ENCODE results near the gene IDH3B.

IDH3B gene

DNA sequence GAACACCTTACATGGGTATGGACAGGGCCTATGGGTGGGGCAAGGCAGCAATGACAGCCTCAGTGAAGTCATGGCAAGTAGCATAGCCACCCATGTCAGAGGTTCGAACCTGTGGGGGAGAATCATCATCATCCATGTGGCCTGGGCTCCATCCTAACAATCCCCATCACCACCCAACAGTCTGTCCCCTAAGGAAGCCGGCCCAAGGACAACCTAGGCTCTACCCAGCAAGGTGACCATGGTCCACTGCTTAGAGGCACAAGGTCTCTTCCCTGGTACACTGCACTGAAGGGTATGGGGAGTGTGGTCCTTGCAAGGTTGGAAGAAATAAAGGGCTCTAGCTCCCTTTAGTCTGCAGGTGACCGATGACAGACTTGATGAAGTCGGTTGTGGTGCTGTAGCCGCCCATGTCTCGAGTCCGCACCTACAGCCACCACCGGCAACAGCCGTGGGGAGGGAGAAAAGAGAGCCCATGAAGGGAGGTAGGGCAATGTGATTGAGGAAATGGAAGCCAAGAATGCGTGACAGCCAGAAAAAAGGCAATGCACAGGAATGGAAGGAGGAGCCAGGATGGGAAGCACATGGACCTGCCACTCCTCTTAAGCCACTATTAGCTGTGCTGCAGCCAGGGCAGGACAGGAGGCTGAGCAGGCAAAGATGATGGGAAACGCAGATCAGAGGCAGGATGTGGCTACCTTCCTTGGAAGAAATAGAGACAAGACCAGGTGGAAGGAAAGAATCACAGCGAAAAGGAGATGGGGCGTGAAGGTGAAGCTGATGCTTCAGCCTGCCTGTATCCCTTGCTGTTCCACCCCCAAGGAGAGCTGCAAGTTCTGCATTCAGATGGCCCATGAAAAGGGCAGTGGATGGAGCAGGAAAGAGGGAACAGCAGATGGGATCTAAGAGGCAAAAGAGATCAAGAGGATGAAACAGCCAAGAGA lies 5.3 kb downstream of the IDH3B start:
- Histone ChIP-seq H3K36me3 (ENCODE audit: control insufficient read depth, insufficient read depth, low read length) (no peaks in the 10 kb centered on the region), H3K27me3 (ENCODE audit: control insufficient read depth, insufficient read depth, low read length) (no peaks in the 10 kb centered on the region), H3K9ac (no peak overlapping the region), H3K9me3 (ENCODE audit: control insufficient read depth, low read length) (no peaks in the 10 kb centered on the region), H3K79me2 (peaks cover 10% of the 10 kb centered on the region), H3K27ac (no peak overlapping the region), H3K4me2 (ENCODE audit: low read length) (no peak overlapping the region), H3K4me3 (ENCODE audit: low read depth, low read length) (no peak overlapping the region), H3K4me1 (peaks cover 1% of the 10 kb centered on the region), H2AFZ (no peak overlapping the region)
- TF ChIP-seq, protein P1, sequence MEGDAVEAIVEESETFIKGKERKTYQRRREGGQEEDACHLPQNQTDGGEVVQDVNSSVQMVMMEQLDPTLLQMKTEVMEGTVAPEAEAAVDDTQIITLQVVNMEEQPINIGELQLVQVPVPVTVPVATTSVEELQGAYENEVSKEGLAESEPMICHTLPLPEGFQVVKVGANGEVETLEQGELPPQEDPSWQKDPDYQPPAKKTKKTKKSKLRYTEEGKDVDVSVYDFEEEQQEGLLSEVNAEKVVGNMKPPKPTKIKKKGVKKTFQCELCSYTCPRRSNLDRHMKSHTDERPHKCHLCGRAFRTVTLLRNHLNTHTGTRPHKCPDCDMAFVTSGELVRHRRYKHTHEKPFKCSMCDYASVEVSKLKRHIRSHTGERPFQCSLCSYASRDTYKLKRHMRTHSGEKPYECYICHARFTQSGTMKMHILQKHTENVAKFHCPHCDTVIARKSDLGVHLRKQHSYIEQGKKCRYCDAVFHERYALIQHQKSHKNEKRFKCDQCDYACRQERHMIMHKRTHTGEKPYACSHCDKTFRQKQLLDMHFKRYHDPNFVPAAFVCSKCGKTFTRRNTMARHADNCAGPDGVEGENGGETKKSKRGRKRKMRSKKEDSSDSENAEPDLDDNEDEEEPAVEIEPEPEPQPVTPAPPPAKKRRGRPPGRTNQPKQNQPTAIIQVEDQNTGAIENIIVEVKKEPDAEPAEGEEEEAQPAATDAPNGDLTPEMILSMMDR (IDR thresholded peaks at IDR 0.05), result no peak

DNA sequence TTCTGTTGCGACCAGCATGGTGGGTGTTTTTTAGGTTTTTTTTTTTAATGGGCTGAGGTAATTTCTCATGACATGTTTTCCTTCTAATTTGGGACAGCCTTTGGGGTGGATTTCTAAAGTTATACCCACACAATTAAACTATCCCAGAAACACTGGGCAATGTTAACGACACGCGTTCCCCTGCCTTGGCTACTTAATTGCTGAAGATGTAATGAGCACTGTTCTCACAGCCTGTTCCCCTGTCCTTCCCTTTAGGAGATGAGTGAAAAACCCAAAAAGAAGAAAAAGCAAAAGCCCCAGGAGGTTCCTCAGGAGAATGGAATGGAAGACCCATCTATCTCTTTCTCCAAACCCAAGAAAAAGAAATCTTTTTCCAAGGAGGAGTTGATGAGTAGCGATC lies 6.3 kb downstream of the IDH3B start:
- Histone ChIP-seq H3K9ac (no peak overlapping the region), H3K36me3 (ENCODE audit: control insufficient read depth, insufficient read depth, low read length) (no peaks in the 10 kb centered on the region), H3K27ac (no peak overlapping the region), H3K9me3 (ENCODE audit: control insufficient read depth, low read length) (no peaks in the 10 kb centered on the region), H3K4me1 (peaks cover 3% of the 10 kb centered on the region), H2AFZ (no peak overlapping the region), H3K27me3 (ENCODE audit: control insufficient read depth, insufficient read depth, low read length) (no peaks in the 10 kb centered on the region), H3K4me2 (ENCODE audit: low read length) (no peak overlapping the region), H3K4me3 (ENCODE audit: low read depth, low read length) (no peak overlapping the region), H3K79me2 (peaks cover 10% of the 10 kb centered on the region)
- TF ChIP-seq, protein P1 (IDR thresholded peaks at IDR 0.05), result no peak

DNA sequence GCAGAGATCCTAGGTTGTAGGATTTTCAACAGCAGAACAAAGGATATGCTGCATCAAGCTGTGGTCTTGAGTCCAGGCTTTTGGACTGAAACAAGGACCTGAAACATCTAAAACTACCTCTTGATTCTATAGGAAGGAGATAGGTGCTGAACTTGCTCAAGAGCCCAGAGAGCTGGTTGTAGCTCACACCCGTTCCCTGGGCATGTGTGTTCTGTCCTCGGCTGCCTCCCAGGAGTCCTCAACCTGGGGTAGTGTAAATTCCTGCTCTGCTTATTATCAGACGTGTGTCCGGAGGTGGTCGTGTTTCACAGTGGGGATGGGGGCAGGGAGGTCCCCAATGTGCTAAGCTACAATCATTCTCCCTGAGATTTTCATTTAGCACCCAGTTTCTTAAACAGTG lies 6.8 kb downstream of the IDH3B start:
- TF ChIP-seq, protein P1 (IDR thresholded peaks at IDR 0.05), result no peak
- Histone ChIP-seq H3K79me2 (peaks cover 12% of the 10 kb centered on the region), H3K36me3 (ENCODE audit: control insufficient read depth, insufficient read depth, low read length) (no peaks in the 10 kb centered on the region), H3K4me1 (peaks cover 3% of the 10 kb centered on the region), H3K4me2 (ENCODE audit: low read length) (no peak overlapping the region), H3K27ac (no peak overlapping the region), H3K4me3 (ENCODE audit: low read depth, low read length) (no peak overlapping the region), H2AFZ (no peak overlapping the region), H3K27me3 (ENCODE audit: control insufficient read depth, insufficient read depth, low read length) (no peaks in the 10 kb centered on the region), H3K9ac (no peak overlapping the region), H3K9me3 (ENCODE audit: control insufficient read depth, low read length) (no peaks in the 10 kb centered on the region)

DNA sequence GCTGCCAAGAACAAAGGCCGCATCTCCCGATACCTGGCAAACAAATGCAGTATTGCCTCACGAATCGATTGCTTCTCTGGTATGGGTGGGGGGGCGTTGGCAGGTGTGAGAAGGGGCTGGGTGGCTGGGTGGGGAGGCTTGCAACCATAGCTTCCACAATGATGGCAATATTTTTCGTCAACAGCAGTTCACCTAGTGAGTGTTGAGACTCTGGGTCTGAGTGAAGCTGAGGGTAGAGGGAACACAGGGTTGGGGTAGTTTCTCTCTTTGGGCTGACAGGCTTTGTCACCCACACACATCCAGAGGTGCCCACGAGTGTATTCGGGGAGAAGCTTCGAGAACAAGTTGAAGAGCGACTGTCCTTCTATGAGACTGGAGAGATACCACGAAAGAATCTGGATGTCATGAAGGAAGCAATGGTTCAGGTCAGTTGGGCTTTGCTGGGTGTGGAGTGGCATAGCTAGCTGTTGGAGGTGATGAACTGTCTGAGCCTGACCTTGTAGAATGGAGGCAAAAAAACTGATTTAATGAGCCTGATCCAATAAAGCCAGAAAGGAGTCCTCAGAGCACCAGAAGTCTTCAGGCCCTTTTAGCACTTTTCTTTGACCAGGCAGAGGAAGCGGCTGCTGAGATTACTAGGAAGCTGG lies 7.4 kb downstream of the IDH3B start:
- TF ChIP-seq, protein P1 (IDR thresholded peaks at IDR 0.05), result no peak
- no peak overlapping the region for H3K4me2 ChIP-seq (ENCODE audit: low read length)

More for the DNA sequence above, 7.4 kb downstream of the IDH3B start:
- Histone ChIP-seq H2AFZ (no peak overlapping the region), H3K4me1 (peaks cover 3% of the 10 kb centered on the region), H3K79me2 (peaks cover 8% of the 10 kb centered on the region), H3K36me3 (ENCODE audit: control insufficient read depth, insufficient read depth, low read length) (no peaks in the 10 kb centered on the region), H3K9ac (no peak overlapping the region), H3K27ac (no peak overlapping the region), H3K27me3 (ENCODE audit: control insufficient read depth, insufficient read depth, low read length) (no peaks in the 10 kb centered on the region), H3K9me3 (ENCODE audit: control insufficient read depth, low read length) (no peaks in the 10 kb centered on the region), H3K4me3 (ENCODE audit: low read depth, low read length) (no peak overlapping the region)

Measured in parathyroid adenoma (tissue), 2 donors.